Measurements from ENCODE around the gene HNMT. TPM values are rescaled to one million over a fixed set of nuclear protein-coding genes. Genes with fewer than 3 reads are reported as not detected.

HNMT gene
- total RNA-seq, 1 donor from 2014 or later: 1.1 TPM

GRCh38 chr2:137928547-137929518 is 35.4 kb upstream of the HNMT start:
- Histone ChIP-seq H3K36me3 (ENCODE audit: control insufficient read depth, insufficient read depth, low read length) (no peaks in the 10 kb centered on the region), H3K27me3 (ENCODE audit: control insufficient read depth, insufficient read depth, low read length) (no peaks in the 10 kb centered on the region), H3K4me3 (ENCODE audit: low read depth, low read length) (no peak overlapping the region)
- FAIRE-seq (no peak), DNase-seq (ENCODE audit: low read depth) (peak; percentile 71)
- no peak for TF ChIP-seq CTCF (IDR thresholded peaks at IDR 0.05; ENCODE audit: insufficient read depth, low read length, severe bottlenecking)

GRCh38 chr2:137929519-137929916 is 34.8 kb upstream of the HNMT start:
- DNase-seq (ENCODE audit: low read depth): peak; percentile 20
- H3K36me3 ChIP-seq (ENCODE audit: control insufficient read depth, insufficient read depth, low read length): no peaks in the 10 kb centered on the region
- no peak overlapping the region for H3K4me3 ChIP-seq (ENCODE audit: low read depth, low read length)
- no peak for FAIRE-seq
- TF ChIP-seq CTCF (IDR thresholded peaks at IDR 0.05; ENCODE audit: insufficient read depth, low read length, severe bottlenecking): no peak
- H3K27me3 ChIP-seq (ENCODE audit: control insufficient read depth, insufficient read depth, low read length): no peaks in the 10 kb centered on the region

GRCh38 chr2:137930146-137930545 is 34.1 kb upstream of the HNMT start:
- DNase-seq (ENCODE audit: low read depth) (no peak), FAIRE-seq (no peak)
- TF ChIP-seq CTCF (IDR thresholded peaks at IDR 0.05; ENCODE audit: insufficient read depth, low read length, severe bottlenecking): no peak
- Histone ChIP-seq H3K36me3 (ENCODE audit: control insufficient read depth, insufficient read depth, low read length) (no peaks in the 10 kb centered on the region), H3K4me3 (ENCODE audit: low read depth, low read length) (no peak overlapping the region), H3K27me3 (ENCODE audit: control insufficient read depth, insufficient read depth, low read length) (no peaks in the 10 kb centered on the region)

GRCh38 chr2:137935591-137935990 is 28.7 kb upstream of the HNMT start:
- no peak for TF ChIP-seq CTCF (IDR thresholded peaks at IDR 0.05; ENCODE audit: insufficient read depth, low read length, severe bottlenecking)
- Histone ChIP-seq H3K36me3 (ENCODE audit: control insufficient read depth, insufficient read depth, low read length) (no peaks in the 10 kb centered on the region), H3K4me3 (ENCODE audit: low read depth, low read length) (no peak overlapping the region), H3K27me3 (ENCODE audit: control insufficient read depth, insufficient read depth, low read length) (no peaks in the 10 kb centered on the region)
- no peak for DNase-seq (ENCODE audit: low read depth)
- no peak for FAIRE-seq

GRCh38 chr2:137937246-137937645 is 27.0 kb upstream of the HNMT start:
- no peaks in the 10 kb centered on the region for H3K27me3 ChIP-seq (ENCODE audit: control insufficient read depth, insufficient read depth, low read length)
- FAIRE-seq (no peak), DNase-seq (ENCODE audit: low read depth) (peak; percentile 57)
- TF ChIP-seq CTCF (IDR thresholded peaks at IDR 0.05; ENCODE audit: insufficient read depth, low read length, severe bottlenecking): no peak
- H3K4me3 ChIP-seq (ENCODE audit: low read depth, low read length): no peak overlapping the region
- no peaks in the 10 kb centered on the region for H3K36me3 ChIP-seq (ENCODE audit: control insufficient read depth, insufficient read depth, low read length)

All from bronchial epithelial cell (primary cell).